C4-2B (cell line): ENCODE data around the gene PPP2R2C.

Experiments used
- H3K27ac ChIP-seq: fragments of 450-650 bp; 2 replicates; pipeline ENCODE4 v1.5.1; 2017
- ZFX ChIP-seq: fragments of 450-650 bp; IDR thresholded peaks from 2 replicates; pipeline ENCODE4 v1.6.1; 2017
- TF ChIP-seq, protein P1 (sequence below): fragments of 450-650 bp; conservative IDR thresholded peaks from 2 replicates; pipeline ENCODE4 v1.5.1; 2017; ENCODE audit warnings: mild to moderate bottlenecking

PPP2R2C gene

DNA sequence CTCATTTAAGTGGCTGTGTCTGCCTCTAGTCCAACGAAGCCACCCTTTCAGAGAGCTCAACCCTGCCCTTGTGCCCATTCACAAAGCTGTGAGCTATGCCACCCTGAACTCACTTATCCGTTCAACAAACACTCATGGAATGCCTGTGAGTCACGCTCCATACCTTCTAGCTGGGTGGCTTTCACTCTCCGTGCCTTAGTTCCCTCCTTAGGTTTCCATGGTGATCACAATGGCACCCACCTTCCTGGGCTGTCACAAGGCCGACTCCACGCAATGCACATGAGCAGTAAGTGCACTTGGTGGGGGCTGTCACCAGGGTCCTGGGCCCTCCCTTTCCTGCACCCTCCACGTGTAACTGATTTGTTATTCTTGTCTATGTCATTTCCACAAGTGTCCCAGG lies 37.2 kb upstream of the PPP2R2C start:
- TF ChIP-seq, protein P1, sequence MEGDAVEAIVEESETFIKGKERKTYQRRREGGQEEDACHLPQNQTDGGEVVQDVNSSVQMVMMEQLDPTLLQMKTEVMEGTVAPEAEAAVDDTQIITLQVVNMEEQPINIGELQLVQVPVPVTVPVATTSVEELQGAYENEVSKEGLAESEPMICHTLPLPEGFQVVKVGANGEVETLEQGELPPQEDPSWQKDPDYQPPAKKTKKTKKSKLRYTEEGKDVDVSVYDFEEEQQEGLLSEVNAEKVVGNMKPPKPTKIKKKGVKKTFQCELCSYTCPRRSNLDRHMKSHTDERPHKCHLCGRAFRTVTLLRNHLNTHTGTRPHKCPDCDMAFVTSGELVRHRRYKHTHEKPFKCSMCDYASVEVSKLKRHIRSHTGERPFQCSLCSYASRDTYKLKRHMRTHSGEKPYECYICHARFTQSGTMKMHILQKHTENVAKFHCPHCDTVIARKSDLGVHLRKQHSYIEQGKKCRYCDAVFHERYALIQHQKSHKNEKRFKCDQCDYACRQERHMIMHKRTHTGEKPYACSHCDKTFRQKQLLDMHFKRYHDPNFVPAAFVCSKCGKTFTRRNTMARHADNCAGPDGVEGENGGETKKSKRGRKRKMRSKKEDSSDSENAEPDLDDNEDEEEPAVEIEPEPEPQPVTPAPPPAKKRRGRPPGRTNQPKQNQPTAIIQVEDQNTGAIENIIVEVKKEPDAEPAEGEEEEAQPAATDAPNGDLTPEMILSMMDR: no peak
- TF ChIP-seq ZFX: no peak

DNA sequence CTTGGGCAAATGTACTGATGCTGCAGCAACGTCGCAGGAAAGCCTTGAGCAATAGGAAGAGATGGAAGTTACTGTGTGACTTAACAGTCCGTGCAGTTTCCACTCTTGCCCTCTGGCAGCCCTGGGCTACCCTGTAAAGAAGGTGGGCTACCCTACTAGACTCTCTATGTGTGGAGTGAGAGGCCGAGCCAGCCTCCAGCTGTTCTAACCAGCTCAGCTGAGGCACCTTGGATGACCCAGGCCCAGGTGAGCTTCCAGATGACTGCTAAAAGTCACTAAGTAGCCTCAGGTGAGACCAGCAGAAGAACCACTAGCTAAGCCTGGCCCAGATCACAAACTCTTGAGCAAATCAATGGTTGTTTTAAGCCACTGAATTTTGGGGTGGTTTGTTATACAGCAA lies 34.9 kb upstream of the PPP2R2C start:
- no peak overlapping the region for H3K27ac ChIP-seq
- TF ChIP-seq, protein P1: no peak
- TF ChIP-seq ZFX: no peak

More for the DNA sequence above, 37.2 kb upstream of the PPP2R2C start:
- H3K27ac ChIP-seq: no peak overlapping the region

DNA sequence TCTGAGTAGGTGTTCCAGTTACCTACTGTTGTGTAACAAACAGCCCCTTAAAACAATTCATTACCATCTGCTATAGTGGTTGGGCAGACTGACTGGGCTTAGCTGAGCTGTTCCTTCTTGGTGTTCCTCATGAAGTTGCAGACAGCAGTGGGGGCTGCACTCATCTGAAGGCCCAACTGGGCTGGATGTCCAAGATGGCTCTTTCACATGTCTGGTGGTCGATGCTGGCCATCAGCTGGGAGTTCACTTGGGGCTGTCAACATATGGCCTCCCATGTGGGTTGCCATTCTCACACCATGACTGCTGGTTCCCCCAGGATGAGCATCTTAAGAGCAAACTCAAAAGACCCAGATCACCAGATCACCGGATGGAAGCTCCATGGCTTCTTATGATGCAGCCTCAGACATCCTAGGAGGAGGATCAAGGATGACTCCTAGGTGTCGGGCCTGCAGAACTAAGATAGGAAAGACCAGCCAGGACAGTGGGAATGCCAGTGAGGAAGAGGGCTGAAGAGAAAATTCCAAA lies 34.3 kb upstream of the PPP2R2C start:
- no peak overlapping the region for H3K27ac ChIP-seq
- TF ChIP-seq, protein P1: no peak
- no peak for TF ChIP-seq ZFX

DNA sequence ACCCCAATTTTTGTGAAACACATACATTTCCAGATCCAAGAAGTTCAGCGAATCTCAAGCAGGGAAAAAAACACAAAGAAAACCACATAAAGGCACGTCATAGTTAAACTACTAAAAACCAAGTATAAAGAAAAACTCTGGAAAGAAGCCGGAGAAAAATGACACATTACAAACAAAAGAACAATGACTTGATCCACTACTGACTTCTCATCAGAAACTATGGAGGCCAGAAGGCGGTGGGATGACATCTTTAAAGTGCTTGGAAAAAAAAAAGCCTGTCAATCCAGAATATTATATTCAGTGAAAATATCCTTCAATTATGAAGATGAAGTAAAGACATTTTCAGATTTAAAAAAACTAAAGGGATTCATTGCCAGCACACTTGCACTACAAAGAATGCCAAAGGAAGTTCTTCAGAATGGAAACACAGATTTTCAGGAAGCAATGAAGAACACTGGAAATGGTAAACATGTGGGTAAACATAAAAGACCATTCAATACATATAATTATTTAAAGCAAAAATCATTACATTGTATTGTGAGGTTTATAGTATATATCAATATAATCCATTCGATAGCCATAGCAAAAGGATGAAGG lies 32.6 kb upstream of the PPP2R2C start:
- H3K27ac ChIP-seq: no peak overlapping the region
- TF ChIP-seq, protein P1: no peak
- TF ChIP-seq ZFX: no peak

DNA sequence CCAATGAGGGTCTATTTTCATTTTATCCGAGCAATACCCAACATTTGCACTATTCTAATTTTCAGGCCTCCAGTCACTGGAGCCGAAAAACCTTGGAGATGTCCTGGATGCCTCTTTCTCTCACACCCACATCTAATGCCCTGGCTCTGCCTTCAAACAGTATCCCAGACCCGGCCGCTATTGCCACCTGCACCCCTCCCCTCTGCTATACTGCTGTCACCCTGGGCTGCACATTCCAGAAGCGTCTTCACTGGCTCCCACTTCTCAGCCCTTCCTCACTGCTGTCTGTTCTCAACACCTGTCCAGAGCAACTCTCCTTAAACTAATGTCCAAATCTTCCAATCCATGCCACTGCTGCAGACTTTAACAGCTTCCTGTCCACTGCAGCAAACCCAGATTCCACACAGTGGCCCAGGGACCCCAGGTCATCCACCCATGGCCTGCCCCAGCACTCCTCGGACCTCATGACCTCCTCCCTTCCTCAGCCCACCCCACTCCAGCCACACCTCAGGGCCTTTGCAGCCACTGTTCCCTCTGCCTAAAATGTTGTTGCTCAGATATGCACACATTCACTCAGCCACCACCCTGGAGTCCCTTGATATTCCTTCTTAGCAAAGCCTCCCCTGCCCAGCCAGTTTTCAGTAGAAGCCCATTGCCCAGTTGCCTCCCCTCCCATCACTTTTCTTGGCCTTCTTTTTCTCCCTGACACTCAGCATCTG lies 30.5 kb upstream of the PPP2R2C start:
- H3K27ac ChIP-seq: no peak overlapping the region
- TF ChIP-seq, protein P1: no peak
- no peak for TF ChIP-seq ZFX

DNA sequence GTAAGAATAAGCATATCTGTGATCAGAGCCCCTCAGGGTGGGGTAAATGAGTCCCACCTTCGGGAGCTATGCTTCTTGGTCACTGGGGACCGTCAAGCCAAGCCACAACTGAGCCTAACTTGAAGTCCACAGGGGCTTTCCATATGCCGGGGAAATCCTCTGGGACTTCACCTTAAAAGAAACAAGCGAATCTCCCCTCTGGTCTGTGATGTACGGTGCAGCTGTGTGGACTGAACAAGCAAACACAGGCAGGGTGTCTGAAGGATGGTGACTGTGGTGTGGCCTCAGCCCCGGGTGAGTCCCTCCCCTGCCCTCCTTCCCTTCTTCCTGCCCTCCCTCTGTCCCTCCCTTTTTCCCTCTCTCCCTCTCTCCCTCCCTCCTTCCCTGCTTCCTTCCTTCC lies 29.7 kb upstream of the PPP2R2C start:
- no peak overlapping the region for H3K27ac ChIP-seq
- no peak for TF ChIP-seq ZFX
- TF ChIP-seq, protein P1: no peak

DNA sequence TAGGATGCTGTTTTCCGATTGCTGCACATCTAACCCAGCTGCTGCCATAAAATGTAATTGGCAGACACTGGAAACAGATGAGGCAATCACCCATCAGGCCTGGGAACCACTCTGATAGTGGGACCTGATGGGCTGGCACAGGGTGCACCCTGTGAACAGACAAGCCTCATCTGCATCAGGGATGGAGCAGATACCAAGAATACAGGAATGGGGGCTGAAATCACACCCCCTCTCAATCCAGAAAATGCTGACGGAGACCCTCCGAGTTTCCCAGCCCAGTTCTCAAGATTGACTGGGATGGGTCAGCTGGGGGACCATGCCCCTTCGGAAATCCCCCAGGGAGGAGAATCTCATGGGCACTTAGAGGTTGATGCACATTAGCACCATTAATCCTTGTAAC lies 28.8 kb upstream of the PPP2R2C start:
- H3K27ac ChIP-seq: no peak overlapping the region
- TF ChIP-seq, protein P1: no peak
- TF ChIP-seq ZFX: no peak
